ENCODE measurements around the gene DLGAP4.
"Not testable (repeated sequence)": the region's sequence is repeated elsewhere in the genome, so short reads cannot be mapped to it uniquely, and the experiment has no call there.

DLGAP4 gene

DNA sequence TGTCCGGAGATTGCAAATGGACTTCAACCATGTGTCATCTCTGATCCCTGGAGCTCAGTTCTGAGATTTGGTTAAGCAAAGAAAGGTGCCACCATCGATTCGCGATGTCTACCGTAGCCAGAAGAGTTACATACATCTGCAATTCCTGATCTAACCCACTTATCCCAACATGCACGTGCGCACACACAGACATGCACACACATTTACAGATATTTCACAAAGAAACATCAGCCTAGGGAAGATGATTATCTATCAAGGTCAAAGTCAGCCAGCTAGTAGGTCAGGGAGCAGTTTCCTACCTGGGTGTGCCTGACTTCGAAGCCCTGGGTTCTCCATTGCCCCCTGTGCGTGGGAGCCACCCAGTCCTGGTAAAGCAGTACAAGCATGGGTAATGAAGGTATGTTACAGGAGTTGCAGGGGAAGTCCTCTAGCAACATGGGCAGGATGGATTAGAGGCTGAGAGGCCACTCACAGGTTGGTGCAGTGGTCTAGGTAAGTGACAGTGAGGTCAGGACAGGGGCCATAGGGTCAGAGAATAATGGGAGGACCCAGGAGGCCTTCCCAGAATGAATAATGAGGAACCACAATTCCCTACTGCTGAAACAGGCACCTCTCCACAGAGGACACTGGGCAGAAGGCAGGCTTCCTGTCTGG lies 150.0 kb downstream of the DLGAP4 start:
- no peak for DNase-seq

DNA sequence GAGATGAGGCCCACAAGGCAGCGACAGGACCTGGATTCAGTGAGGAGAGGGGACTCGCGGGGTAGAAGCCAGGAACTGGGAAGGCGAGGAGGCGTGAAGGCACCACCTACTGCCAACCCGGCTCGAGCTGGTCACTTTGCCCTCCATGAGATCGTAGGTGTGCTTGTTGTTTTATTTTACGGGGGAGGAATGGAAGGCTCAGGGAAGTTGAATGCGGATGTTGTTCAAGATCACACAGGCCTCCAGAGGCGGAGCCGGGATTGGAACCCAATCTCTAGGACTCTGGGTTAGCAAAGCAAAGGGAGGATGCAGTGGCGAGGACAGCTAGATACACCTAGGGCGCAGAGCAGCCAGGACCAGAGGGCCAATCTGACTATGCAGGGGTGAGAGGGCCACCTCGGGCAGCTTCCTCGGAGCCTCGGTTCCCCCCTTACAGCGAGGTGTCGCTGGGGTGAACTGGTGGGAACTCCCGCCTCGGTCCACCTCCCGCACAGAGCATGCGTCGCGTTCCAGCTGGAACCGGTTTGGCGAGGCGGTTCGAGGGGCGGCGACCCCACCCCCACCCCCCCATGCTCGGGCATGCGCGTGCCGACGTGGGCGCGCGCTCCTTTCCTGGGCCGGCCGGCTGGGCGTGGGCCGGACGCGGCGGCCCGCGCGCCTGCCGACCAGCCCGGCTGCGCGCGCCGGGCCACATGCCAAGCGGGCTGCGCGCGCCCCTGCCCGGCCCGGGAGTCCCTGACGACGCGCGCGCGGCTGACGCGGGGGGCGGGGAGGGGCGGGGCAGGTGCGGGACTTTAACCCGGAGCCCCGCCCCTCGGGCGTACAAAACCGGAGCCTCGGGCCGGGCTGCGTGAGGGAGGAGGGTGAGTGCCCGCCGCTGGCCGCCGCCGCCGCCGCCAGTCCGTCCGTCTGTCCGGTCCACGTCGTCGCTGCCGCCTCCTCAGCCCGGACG lies 154.8 kb downstream of the DLGAP4 start:
- peak; percentile 93 to 99 (median 97) for DNase-seq

DNA sequence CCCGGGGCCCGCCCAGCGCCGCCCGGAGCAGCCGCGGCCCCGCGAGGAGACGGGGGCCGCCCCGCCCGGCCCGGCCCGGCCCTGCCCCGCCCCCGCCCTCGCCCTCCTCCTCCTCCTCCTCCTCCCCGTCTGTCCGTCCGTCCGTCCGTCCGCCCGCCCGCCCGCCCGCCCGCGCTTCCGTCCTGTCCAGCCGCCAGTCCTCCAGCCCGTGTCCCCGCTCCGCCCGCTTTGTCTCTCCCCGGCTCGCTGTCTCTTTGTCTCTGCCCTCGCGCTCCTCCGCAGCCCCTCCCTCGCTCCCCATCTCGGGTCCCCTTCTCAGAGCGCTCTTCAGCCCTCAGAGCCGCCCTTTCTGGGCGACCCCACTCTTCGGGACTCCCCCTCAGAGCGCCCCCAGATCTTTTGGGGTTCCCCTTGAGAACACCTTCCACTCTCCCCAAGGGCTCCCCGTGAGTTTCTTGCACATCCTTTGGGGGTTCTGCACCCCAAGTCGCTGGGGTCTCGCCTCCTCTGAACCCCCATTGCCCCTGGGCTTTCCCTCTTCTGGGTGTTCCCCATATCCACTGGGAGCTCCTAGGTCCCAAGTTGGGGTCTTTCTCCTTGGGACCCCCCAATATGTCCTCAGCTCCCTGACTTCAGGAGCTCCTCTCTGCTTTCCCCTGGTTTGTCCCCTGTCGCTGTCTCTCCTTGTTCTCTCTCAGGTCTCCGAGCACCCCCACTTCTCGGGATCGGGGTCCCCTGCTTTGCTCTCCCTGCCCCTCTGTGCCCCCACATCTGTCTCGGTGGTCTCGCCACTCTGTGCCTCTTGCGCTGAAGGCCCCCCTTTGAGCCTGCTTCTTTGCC lies 155.7 kb downstream of the DLGAP4 start:
- DNase-seq, result peak; percentile 28 to 77 (median 65)

DNA sequence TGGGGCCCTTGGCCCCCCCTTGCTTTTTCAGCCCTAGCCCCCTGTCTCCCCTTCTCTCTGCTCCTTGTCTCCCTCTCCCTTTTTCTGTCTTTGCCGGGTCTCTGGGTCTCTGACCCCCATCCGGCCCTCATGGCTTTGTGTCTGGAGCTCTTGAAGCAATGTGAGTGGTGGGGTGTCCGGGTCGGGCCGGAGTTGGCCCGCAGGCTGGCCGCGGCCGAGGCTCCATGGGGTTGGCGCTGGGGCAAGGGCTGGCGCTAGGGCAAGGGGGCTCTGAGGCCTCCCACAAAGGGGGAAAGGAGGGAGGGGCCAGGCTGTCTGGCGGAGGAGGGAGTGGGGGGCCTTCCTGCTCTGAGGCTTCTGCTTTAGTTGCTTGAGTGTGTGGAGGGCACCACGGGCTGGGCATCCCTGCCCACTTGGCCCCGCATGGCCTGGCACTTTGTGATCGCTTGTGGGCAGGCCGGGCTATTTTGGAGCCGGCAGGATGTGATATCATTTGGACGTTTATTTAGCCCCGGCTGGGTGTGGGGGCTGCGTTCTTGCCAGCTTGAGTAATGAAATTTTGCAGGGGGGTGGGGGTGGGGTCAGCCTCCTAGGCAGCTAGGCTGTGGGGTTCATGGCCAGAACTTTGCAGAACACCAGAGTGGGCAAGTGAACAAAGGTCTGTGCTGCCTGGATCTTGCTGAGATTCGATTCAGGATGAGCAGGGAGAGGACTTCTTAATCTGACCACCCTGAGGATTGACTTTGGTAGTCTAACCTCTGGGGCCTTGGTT lies 156.5 kb downstream of the DLGAP4 start:
- DNase-seq, result peak; percentile 72 to 81 (median 78)

DNA sequence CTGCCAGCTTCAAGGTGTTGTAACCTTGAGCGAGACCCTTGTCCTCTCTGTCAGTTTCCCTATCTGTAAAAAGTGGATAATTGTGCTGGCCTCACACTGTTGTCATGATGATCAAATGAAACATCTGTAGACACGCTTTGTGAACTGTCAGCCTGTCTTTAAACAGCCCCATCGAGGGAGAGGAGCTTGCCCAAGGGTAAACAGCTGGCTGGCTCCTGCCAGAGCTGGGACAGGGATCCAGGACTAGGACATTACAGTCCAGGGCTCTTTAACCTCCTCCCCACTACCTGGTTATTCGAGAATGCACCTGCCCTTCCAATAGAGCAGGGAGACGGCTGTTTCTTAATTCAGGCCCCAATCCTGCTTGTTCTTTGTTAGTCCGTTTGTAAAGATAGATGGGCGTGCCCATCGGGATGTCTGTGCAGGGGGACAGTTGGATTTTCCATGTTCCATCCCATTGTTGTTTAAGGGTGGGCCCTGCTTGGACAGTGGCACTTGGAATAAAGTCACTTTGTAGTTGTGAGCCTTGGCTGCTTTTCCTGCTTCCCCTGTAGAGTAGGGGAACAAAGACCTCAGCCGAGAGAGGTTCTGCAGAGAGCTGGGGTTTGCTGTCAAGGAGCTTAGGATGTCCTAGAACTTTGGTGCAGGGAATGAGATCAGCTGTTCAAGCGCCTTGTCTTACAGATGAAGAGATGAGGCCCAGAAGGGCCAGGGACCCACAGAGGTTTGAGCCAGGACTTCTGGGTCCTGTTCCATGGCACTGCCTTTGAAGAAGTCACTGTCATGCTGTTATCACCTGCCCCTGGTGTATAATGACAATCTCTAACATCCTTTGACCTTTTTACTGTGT lies 157.3 kb downstream of the DLGAP4 start:
- DNase-seq, result no peak

DNA sequence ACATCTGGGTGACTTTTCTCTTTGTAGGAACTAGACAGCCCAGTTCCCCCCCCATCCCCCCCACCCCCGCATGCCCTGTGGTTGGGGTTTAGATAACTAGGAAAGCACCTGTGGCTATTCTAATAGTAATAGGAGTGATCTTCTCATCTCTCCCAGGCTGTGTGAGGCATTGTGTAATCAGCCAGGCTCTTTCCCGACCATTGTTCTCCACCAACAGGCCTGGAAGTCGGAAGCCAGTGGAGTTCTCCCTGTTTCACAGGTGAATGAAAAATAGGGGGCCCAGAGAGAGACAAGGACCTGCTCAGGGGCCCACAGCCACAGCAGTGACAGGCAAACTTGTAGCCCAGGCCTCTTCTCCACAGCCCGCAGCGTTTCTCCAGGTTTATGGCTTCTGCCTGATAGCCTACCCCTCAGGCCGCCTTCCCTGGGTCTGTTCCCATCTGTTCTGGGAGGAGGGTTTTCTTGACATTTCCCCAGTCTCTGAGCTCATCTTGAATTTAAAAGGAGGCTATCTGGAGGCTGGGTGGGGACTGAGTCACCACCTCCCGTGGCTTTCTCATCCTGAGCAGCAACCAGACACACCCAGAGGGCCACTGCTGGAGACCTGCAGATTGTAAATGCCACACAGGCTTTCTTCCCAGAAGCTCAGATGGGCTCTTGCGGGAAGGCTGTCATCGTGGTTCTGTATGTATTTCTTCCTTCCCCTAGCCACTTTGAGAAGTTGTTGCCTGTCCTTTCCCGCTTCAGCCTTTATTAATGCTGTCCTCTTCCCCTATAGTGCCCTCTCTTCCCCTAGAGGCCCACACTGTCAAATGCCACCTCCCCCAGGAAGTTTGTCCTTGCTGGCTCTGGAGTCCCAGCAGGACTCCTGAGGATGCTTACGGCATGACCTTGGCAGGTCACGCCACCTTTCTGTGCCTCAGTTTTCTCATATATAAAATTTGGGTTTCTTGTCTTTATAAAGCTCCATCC lies 159.3 kb downstream of the DLGAP4 start:
- DNase-seq, result peak; percentile 60 to 80 (median 72)

DNA sequence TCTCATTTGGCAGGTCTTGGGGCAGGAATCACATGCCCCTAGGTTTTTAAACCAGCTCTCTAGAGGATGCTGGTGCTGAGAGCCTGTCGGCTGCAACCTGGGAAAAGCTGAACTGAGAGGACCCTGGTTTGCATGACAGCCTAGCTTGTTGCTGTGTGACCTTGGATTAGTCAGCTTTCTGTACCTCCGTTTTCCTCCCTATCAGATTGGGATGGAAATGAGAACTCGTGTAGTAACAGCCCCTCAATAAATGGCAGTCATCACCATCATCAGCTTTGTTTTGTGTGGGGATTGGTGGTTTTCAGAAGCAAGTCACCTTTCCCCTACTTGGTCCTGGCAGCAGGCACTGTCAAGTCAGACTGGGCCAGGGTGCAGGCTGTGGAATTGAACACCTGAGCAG lies 159.9 kb downstream of the DLGAP4 start:
- DNase-seq, result no peak

DNA sequence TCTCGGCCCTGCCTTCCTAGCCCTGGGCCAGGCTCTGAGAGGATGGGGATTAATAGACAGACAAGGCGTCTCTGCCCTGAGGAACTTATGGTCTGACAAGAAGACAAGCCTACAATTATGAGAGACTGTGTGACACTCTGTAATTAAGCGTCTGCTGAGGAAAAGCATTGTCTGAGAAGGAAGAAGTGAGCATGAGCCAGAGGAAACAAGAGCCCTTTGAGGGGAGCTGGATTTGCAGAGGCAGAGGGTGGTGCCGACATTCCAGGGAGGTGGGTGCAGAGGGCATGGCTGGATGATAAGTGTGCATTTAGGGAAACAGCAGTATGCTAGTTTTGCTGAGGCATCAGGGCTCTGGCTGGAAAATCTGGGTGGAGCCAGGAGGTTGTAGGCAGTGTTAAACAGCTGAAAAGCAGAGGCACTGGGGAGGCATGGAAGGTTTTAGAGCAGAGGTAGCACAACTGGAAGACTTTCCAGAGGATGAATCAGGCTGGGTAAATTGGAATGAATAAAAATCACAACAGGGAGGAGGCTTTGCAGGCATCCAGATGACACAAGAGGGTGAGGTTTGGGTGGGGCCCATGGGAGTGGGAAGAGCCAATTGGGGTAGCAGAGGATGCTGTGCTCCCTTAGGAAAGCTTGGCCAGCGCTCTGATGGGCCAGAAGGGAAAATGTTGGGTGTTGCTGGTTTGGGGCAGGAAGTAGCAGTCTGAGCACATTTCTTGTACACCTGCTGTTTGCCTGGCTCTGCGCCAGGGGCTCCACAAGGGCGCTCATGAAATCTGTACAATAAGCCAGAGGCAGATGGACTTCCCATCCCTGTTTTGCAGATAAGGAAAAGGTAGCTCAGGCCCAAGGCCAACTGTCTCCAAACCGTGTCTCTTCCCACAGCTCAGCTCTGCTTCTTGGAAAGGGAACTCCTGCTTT lies 161.2 kb downstream of the DLGAP4 start:
- peak in 1 of 4 experiments; percentile 30 for DNase-seq

DNA sequence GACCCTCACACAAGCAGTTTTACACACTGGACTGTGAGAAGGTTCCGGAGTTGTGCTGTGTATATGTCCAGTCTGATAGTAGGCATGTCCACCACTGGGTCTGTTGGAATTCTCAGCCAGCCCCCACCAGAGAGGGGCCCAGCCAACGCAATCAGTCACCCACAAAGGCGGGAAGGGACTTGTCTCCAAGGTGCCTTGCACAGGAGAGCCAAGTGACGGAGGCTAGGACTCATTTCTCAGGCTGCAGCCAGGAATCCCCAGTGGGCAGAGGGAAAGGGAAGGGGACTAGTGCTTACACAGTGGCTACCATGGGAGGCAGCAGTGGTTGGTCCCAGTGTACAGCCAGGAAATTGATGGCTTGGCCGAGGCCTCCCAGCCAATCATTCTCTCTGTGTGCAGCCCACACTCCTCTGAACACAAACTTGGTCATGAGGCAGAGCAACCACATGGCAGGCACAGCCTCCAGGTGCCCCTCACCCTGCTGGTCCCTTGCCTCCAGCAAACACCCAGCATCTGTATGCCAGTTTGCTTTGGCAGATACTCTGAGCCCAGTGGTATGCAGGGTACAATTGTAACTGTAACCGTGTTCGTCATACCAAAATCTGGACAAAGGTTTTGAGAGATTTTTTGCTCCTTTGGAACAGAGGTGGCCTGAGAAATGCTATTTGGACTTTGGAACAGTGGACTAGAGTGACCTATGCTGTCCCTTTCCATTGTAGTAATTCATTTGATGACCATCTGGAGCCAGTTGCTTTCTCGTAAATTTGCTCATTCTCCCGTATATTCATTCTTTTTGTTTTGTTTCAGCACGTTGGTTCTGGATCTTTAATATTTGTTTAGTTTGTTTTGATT lies 162.2 kb downstream of the DLGAP4 start:
- no peak for DNase-seq

DNA sequence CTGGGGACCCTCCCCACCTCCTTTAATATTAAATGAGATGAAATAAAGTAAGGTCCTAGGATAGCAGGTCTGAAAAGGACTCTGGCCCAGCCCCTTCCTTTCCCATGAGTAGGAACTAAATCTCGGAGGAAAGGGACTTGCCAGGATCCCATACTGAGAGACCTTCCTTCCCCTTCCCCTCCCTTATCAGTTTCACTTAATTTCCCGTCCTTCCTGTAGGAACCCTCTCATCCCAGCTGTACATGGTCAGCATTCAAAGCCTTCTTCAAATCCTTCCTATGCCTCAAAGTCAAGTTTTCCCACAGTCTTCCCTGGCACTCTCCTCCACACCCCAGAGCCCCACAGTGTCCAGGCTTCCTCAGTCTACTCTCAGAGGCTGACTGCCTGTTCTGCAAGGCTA lies 163.8 kb downstream of the DLGAP4 start:
- DNase-seq, result no peak

DNA sequence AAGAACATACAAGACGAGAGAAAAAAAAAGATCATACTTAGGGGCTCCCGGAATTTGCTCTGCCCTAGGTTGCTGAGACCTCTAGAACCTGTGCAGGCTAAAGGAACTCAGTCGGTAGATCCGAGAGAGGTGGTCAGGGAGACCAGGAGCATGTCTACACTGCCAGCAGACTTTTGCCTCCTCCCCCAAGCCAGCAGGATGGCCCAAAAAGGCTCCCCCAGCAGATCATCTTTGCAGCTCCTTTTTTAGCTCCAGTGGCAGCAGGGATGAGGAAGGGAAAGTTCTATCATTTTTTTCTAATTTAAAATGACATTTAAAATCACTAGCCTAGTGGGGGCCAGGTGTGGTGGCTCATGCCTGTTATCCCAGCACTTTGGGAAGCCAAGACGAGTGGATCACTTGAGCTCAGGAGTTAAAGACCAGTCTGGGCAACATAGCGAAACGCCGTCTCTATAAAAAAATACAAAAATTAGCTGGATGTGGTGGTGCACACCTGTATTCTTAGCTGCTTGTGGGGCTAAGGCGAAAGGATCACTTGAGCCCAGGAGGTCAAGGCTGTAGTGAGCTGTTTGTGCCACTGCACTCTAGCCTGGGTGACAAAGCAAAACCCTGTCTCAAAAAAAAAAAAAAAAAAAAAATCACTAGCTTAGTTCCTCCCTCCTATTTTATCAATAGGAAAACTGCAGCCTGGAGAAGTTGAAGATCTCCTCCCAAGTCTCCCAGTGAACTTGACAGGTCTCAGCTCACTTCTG lies 165.9 kb downstream of the DLGAP4 start:
- peak in 1 of 4 experiments; percentile 23 for DNase-seq

DNA sequence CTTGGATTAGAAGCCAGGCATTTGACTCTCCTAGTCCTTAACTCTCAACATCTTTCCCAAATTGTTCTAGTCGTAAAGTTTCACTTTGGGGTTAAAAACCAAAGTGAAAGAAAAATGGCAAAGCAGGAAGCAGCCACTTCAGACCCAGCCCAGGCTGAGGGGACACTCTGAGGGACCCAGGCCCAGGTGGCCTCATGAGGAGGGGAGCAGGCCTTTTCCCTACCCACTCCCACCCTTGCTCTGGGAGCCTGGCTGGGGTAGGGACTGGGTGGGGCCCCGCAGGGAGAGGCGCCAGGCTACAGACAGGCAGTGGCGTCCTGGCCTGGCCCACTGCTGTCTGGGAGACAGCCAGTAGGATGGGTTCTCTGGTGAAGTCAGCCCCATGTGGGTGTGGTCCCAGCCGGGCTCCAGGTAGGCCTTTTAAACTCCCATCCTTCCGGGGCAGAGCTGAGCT lies 166.5 kb downstream of the DLGAP4 start:
- DNase-seq, result no peak

DNA sequence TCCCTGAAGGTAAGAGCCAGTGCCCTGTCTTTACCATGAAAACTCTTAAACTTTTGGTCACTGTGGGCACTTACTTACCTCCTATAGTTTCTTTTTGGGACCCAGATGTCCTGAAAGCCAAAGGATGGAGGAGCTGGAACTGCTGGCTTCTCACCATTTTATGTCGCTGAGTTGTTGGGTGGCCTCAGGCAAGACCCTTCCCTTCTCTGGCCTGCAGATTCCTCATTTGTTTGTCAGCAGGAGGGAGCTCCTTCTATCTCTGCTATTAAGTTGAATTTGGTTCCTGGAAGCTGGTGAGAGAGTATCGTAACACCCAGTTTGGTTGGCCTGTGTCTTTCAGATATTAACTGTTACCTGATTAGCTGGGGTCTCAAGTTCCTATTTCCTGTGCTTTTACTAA lies 167.0 kb downstream of the DLGAP4 start:
- DNase-seq, result no peak

DNA sequence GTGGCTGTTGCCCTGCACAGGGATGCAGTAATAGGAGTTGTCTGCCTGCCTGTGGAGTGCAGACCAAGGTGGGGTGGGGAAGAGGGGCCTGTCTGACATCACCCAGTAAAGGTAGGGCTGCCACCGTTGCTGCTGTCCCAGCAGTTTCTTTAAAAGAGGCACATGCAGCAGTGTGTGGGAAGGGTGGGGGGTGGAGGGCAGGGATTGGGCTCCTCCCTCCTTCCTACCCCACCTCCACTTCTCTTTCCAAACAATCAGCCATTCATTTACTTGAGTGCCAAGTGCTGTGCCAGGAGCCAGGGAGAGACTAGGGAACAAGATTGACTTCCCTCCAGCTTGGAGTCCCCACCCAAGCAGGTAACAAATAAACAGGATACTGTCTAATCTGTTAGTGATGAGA lies 168.4 kb downstream of the DLGAP4 start:
- DNase-seq, result no peak

DNA sequence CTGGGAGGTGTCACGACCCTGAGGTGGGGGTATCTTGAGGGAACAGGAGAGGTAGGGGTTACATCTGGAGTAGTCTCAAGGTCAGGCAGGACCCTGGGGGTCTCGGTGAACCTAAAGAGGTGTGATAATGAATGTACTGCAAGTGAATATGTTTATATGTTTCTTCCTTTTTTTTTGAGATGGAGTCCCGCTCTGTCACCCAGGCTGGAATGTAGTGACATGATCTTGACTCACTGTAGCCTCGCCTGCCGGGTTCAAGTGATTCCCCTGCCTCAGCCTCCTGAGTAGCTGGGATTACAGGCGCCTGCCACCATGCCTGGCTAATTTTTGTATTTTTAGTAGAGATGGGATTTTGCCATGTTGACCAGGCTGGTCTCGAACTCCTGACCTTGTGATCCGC lies 168.9 kb downstream of the DLGAP4 start:
- not testable (repeated sequence) for DNase-seq

DNA sequence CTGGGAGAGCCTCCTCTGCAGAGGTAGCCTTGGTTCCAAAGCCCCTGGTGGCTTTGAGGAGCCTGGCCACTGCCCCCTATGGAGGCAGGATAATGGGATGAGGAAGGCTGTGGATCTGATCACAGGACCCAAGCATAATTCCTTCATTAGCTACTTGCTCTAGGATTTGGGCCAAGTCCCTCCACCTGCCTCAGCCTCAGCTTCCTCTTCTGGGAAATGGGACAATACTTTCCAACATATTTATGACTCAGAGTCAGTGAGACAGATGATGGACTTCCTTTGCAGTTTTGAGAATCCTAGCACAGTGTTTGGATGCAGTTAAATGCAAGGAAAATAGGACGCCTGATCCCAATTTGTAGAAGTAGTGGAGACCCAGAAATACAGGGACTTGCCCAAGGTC lies 171.3 kb downstream of the DLGAP4 start:
- DNase-seq, result no peak
